GM10847 (cell line): ENCODE results near the gene MKI67.

Source experiments
- POLR2A ChIP-seq: IDR thresholded peaks from 2 replicates; pipeline ENCODE4 v1.6.1; 2011; ENCODE audit not compliant: insufficient read length; ENCODE audit errors: extremely low read depth

Gene MKI67

GRCh38 chr10:128122931-128123330 lies 3.3 kb downstream of the MKI67 start:
- TF ChIP-seq POLR2A, result no peak

DNA sequence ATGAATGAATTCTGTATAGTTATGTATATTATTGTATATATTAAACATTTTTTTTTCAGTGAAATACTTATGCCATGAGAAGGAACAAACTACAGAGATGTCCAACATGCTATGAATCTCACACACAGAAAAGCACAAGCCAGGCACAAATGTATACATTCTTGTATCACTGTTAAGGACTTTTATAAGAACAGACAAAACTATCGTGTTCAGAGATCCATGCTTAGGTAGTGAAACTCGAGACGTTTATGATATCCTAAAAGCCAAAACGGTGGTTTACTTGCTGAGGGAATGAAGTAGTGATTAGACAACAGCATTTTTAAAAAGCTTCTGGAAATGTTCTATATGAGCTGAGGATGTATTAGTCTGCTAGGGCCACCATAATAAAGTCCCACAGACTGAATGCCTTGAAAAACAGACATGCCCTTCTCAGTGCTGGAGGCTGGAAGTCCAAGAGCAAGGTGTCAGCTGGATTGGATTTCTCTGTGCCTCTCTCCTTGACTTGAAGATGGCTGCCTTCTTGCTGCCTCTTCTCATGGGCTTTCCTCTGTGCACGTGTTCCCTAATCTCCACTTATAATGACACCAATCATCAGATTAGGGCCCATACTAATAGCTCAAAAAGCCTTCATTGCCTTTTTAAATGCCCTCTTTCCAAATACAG lies 4.3 kb downstream of the MKI67 start:
- TF ChIP-seq POLR2A, result no peak

DNA sequence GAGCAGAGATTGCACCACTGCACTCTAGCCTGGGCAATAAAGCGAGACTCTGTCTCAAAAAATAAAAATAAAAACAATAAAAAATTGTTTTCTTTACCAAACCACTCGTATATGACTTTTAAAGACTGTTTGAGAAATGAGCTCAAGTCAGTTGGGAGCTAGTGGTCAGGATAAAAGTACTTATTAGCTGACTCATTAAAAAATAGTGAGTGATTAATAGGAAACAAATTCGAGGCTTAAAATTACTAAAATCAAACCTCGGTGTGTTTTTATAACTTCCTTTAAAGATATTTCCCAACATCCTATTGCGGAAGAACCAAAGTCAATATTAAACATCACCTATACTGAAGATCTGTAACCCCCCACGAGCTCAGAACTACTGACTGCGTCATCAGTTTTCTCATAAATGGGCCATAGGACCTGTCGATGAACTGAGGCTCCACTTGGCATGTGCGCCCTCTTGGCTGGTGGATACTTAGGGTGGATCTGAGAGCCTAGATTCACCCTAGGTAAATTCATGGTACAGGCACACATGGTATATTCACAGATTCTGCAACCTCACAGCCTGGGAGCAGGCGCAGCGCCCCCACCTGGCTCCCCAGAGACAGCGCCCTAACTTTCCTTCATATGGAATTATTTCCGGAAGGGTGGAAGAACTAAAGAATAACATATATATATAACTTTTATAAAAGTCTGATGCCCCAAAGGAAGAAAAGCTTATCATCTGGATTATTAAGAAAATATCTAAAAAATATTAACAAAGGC lies 9.2 kb downstream of the MKI67 start:
- TF ChIP-seq POLR2A, result no peak

DNA sequence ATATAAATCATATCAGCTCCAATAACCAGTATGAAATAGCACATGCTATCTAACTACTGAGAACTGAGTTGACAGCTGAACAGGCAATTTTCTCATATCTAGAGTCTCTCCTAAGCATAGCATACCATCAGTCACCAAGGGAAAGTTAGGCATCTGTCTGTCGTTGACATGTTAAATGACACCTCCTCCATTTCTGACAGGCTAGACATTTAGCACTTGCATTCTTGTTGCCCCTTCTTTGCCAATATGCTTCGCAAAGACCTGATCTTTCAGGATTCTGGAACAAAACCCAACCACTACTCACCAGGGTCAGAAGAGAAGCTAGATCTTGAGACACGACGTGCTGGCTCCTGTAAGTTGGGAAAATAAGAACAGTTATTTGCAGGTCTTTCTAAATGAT lies 10.0 kb downstream of the MKI67 start:
- TF ChIP-seq POLR2A, result no peak

DNA sequence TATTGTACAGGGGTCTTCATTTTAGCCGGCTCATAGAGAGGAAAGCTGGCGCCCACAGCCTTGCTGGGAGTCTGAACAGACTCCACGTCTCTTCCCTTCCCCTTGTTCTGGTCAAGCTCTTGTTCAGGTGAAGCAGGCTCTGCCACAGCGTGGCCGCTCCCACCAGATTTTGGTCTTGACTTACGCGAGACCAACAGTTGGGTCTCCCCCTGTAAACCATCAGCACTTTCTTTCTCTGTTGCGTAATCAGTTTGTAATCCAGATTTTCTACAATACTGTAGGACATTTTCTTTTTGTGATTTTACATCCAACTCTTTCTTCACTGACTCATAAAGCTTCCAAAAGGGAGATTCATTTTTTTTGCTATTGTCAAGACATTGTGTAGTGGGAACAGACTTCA lies 10.9 kb downstream of the MKI67 start:
- no peak for TF ChIP-seq POLR2A

DNA sequence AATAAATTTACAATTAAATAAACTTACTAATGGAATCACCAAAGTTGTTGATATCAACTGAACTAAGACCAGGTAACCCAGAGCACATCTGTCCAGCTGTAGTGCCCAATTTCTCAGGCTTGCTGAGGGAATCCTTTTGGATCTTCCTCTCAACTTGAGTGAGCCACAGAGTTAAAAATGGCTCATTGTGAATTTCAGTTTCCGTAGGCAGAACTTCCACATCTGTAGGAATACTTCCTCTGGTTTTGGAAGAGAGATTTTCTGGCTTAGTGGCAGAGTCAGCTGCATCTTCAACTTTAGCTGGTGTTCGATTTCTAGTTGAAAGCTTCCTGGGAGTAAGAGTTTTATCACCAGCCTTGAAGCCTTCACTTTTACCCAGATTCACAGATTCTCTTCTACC lies 11.3 kb downstream of the MKI67 start:
- TF ChIP-seq POLR2A, result no peak

GRCh38 chr10:128113026-128113425 lies 13.2 kb downstream of the MKI67 start:
- no peak for TF ChIP-seq POLR2A

DNA sequence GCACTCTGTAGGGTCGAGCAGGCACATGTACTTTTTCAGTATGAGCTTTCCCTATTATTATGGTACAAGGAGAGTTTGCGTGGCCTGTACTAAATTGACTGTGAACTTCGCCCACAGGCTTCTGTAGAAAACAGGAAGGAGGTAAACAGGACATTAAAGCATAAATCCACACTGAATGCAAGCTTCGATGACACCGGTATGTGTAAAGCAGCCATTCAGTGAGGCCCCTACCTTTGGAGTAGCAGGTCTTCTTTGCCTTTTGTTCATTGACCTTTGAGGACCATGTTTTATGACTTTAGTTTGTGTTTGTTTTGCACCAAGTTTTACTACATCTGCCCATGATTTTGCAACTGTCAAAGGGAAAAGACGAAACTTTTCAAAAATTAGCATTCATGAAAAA lies 14.5 kb downstream of the MKI67 start:
- no peak for TF ChIP-seq POLR2A

- TF ChIP-seq POLR2A, result no peak
Observed at GRCh38 chr10:128110339-128110738, 15.9 kb downstream of the MKI67 start.

- no peak for TF ChIP-seq POLR2A
Observed at GRCh38 chr10:128109707-128110106, 16.5 kb downstream of the MKI67 start.

DNA sequence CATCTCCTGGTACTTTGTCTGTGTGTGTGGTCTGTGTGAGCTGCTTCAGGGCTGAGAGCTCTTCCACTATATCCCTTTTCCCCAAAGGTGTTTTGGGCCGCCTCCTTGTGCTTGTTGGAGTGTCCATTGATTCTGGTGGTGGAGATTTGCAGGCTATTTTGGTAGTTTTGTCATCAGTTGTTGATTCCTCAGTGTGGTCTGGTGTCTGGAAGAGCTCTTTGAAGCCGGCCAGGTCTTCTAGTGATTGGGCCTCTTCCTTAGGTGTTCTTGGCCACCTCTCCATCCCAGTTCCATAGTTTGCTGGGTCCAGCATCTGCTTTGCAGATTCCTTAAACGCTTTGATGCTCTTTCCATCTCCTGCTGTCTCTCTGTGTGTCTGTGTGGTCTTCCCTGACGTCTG lies 20.8 kb downstream of the MKI67 start:
- no peak for TF ChIP-seq POLR2A

DNA sequence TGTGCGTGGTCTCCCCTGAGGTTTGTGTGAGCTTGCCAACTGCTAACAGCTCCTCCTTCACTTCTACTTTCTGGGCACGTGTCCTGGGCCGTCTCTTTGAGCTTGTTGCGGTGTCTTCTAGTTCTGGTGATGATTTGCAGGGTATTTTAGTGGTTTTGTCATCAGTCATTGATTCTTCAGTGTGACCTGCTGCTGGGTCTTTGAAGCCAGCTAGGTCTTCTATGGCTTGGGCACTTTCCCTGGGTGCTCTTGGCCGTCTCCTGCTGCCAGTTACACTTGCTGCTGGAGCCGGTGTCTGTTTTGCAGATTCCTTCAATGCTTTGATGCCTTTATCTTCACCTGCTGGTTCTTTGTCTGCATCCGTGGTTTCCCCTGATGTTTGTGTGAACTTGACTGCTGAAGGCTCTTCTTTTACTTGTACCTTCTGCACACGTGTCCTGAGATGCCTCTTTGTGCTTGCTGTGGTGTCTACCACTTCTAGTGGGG lies 23.0 kb downstream of the MKI67 start:
- no peak for TF ChIP-seq POLR2A

GRCh38 chr10:128102480-128103228 lies 23.6 kb downstream of the MKI67 start:
- TF ChIP-seq POLR2A, result no peak

- no peak for TF ChIP-seq POLR2A
Observed at GRCh38 chr10:128101901-128102300, 24.3 kb downstream of the MKI67 start.

GRCh38 chr10:128099901-128100300 lies 26.3 kb downstream of the MKI67 start:
- no peak for TF ChIP-seq POLR2A

DNA sequence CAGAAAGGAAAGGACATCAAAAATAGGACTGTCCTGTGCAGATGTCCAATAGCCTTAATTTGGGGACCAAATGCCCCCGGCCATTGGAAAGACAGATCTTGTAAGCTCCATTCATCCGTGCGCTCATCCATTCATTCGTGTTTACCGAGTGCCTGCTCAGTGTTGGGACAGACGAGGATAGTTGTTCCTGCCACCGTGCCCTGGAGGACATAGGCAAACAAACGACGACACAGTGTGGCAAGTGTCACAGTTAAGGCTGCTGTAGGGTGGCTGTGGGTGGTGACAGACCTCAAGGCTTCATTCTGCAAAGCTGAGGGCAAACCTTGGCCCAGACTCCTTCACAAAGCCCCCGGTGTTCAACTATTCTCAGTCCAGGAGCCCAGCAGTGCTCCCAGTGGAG lies 27.6 kb downstream of the MKI67 start:
- TF ChIP-seq POLR2A, result no peak
